ENCODE results near the gene SEL1L3. TPM values are rescaled to one million over a fixed set of nuclear protein-coding genes. Genes with fewer than 3 reads are reported as not detected.
A peak's percentile ranks its signal among the peaks of the same experiment; 100 is the strongest.

The SEL1L3 gene
- total and polyA plus RNA-seq, 2 donors (not counting 3 experiments of a cell fraction or from before 2014, with no cell fraction given) = 53.4 to 122 TPM

GRCh38 chr4:25859429-25860148, 3.2 kb downstream of the SEL1L3 start:
- H3K9ac ChIP-seq (replicated peaks; ENCODE audit: extremely low read depth, insufficient read depth, low read length) = peak overlapping the region; percentile 28
- H3K4me1 ChIP-seq (ENCODE audit: control insufficient read depth, extremely low read depth, insufficient read depth, low read length) = peaks cover 50% of the 10 kb centered on the region
- no peaks in the 10 kb centered on the region for H3K36me3 ChIP-seq (ENCODE audit: control insufficient read depth in 2 of 2, extremely low read depth in 1 of 2, insufficient read depth in 2 of 2, low read length in 2 of 2)
- no peaks in the 10 kb centered on the region for H4K20me1 ChIP-seq (replicated peaks; ENCODE audit: control insufficient read depth, extremely low read depth, insufficient read depth, low read length)
- H3K27ac ChIP-seq (ENCODE audit: insufficient read depth, low read depth, low read length) = peak overlapping the region; percentile 74
- H3K79me2 ChIP-seq (ENCODE audit: control insufficient read depth, insufficient read depth, low read length) = peaks cover 11% of the 10 kb centered on the region
- BruUV-seq (replicated peaks) = no TSS peak
- peak; percentile 63 for DNase-seq (ENCODE audit: low read depth, low spot score)
- no peak for TF ChIP-seq MYC (IDR thresholded peaks at IDR 0.05; ENCODE audit: low read depth, low read length)
- TF ChIP-seq, protein P1, sequence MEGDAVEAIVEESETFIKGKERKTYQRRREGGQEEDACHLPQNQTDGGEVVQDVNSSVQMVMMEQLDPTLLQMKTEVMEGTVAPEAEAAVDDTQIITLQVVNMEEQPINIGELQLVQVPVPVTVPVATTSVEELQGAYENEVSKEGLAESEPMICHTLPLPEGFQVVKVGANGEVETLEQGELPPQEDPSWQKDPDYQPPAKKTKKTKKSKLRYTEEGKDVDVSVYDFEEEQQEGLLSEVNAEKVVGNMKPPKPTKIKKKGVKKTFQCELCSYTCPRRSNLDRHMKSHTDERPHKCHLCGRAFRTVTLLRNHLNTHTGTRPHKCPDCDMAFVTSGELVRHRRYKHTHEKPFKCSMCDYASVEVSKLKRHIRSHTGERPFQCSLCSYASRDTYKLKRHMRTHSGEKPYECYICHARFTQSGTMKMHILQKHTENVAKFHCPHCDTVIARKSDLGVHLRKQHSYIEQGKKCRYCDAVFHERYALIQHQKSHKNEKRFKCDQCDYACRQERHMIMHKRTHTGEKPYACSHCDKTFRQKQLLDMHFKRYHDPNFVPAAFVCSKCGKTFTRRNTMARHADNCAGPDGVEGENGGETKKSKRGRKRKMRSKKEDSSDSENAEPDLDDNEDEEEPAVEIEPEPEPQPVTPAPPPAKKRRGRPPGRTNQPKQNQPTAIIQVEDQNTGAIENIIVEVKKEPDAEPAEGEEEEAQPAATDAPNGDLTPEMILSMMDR (IDR thresholded peaks at IDR 0.05; ENCODE audit: extremely low read depth in 1 of 2, insufficient read depth in 1 of 2, low read depth in 1 of 2, low read length in 2 of 2) = no peak
- TF ChIP-seq JUN (IDR thresholded peaks at IDR 0.05; ENCODE audit: borderline replicate concordance, insufficient read depth, insufficient read length, low read depth) = peak; percentile 44
- TF ChIP-seq POLR2AphosphoS5 (IDR thresholded peaks at IDR 0.05; ENCODE audit: insufficient read depth, low read depth, low read length) = no peak
- H3K27me3 ChIP-seq (ENCODE audit: control insufficient read depth in 2 of 2, insufficient read depth in 2 of 2, low read length in 2 of 2) = no peaks in the 10 kb centered on the region
- H3K9me3 ChIP-seq (replicated peaks; ENCODE audit: control insufficient read depth, insufficient read depth, low read length) = no peaks in the 10 kb centered on the region
- FAIRE-seq = peak; percentile 87
- no peaks in the 10 kb centered on the region for H3K9me1 ChIP-seq (replicated peaks; ENCODE audit: control insufficient read depth, extremely low read depth, insufficient read depth, low read length)
- dilution Hi-C loops (cut with MboI; ENCODE audit: extremely low pct_ligation_motif_present, low sequenced_read_pairs) (no loop called here), intact Hi-C loops (cut with micrococcal nuclease) (loop anchor here (1.0 to 10.0 kb wide), 4 partner anchors 55 to 1003 kb away; partner anchors contain the start of genes RBPJ, SMIM20 and STIM2)
- ChIA-PET CTCF (interaction anchor here (1.2 kb wide), 1 partner anchor 420 kb away, joined by 3 read pairs; no protein-coding TSS in a partner anchor), POLR2A (interaction anchor here (0.5 kb wide), 2 partner anchors 8 to 460 kb away, joined by 3 to 4 read pairs; no protein-coding TSS in a partner anchor)
- H2AFZ ChIP-seq (ENCODE audit: low read depth, low read length) = peak overlapping the region; percentile 64
- H3K4me3 ChIP-seq (replicated peaks in 1 of 3; ENCODE audit: insufficient read depth in 1 of 3, low read depth in 1 of 3, low read length in 3 of 3) = peak overlapping the region in 1 of 3 experiments; percentile 14
- H3K4me2 ChIP-seq (ENCODE audit: insufficient read depth, low read length) = peak overlapping the region; percentile 91

Data from endothelial cell of umbilical vein (primary cell).